ENCODE data around the gene ADAMTSL1.

ADAMTSL1 gene

GRCh38 chr9:18507151-18507550 lies 33.2 kb downstream of the ADAMTSL1 start:
- TF ChIP-seq, protein P1, sequence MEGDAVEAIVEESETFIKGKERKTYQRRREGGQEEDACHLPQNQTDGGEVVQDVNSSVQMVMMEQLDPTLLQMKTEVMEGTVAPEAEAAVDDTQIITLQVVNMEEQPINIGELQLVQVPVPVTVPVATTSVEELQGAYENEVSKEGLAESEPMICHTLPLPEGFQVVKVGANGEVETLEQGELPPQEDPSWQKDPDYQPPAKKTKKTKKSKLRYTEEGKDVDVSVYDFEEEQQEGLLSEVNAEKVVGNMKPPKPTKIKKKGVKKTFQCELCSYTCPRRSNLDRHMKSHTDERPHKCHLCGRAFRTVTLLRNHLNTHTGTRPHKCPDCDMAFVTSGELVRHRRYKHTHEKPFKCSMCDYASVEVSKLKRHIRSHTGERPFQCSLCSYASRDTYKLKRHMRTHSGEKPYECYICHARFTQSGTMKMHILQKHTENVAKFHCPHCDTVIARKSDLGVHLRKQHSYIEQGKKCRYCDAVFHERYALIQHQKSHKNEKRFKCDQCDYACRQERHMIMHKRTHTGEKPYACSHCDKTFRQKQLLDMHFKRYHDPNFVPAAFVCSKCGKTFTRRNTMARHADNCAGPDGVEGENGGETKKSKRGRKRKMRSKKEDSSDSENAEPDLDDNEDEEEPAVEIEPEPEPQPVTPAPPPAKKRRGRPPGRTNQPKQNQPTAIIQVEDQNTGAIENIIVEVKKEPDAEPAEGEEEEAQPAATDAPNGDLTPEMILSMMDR (conservative IDR thresholded peaks at IDR 0.05; ENCODE audit: low read length), result no peak

GRCh38 chr9:18516514-18516913 lies 42.6 kb downstream of the ADAMTSL1 start:
- TF ChIP-seq, protein P1 (conservative IDR thresholded peaks at IDR 0.05; ENCODE audit: low read length), result no peak
- DNase-seq (ENCODE audit: low read depth), result no peak
- no peak overlapping the region for H3K4me3 ChIP-seq (ENCODE audit: low read length)

More at GRCh38 chr9:18507151-18507550, 33.2 kb downstream of the ADAMTSL1 start:
- DNase-seq (ENCODE audit: low read depth), result no peak
- H3K4me3 ChIP-seq (ENCODE audit: low read length), result no peak overlapping the region

GRCh38 chr9:18516965-18517364 lies 43.0 kb downstream of the ADAMTSL1 start:
- H3K4me3 ChIP-seq (ENCODE audit: low read length), result no peak overlapping the region
- DNase-seq (ENCODE audit: low read depth), result no peak
- TF ChIP-seq, protein P1 (conservative IDR thresholded peaks at IDR 0.05; ENCODE audit: low read length), result no peak

GRCh38 chr9:18520416-18521047 lies 46.6 kb downstream of the ADAMTSL1 start:
- TF ChIP-seq, protein P1 (conservative IDR thresholded peaks at IDR 0.05; ENCODE audit: low read length), result no peak
- H3K4me3 ChIP-seq (ENCODE audit: low read length), result no peak overlapping the region
- DNase-seq (ENCODE audit: low read depth), result peak; percentile 57

DNA sequence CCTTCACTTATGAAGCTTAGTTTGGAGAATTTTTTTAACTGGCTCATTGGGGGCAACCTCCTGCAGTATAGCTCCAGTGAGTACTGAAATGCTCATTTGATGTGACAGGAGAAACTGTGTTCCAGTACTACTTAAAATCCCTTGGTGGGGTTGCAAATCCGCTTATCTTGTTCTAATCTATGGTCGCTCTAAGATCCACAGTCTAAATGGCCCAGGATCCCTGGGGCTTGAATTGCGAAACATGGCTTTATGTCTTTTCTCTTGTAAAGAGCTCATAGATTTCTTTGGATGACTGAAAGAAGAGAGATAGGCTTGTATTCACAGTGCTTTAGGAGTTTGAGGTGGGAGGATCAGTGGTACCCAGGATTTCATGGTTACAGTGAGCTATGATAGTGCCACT lies 52.7 kb downstream of the ADAMTSL1 start:
- TF ChIP-seq, protein P1 (conservative IDR thresholded peaks at IDR 0.05; ENCODE audit: low read length), result no peak
- no peak for DNase-seq (ENCODE audit: low read depth)
- H3K4me3 ChIP-seq (ENCODE audit: low read length), result no peak overlapping the region

- no peak for DNase-seq (ENCODE audit: low read depth)
- TF ChIP-seq, protein P1 (conservative IDR thresholded peaks at IDR 0.05; ENCODE audit: low read length), result no peak
- H3K4me3 ChIP-seq (ENCODE audit: low read length), result no peak overlapping the region
Observed at GRCh38 chr9:18531136-18532065, 57.4 kb downstream of the ADAMTSL1 start.
